ENCODE measurements around the gene NUDT7. TPM values are rescaled to one million over a fixed set of nuclear protein-coding genes. Genes with fewer than 3 reads are reported as not detected.

NUDT7 gene
- 11.6 TPM in 2 replicates for total RNA-seq

GRCh38 chr16:77722309-77723107, at the start of gene NUDT7:
NUDT7 (plus strand) TSS chr16:77722514; CDS start chr16:77722583, 69 bp downstream.

GRCh38 chr16:77788181-77789084, 66.1 kb downstream of the NUDT7 start, which contains the start of gene VAT1L:
VAT1L (plus strand) TSS chr16:77788564; CDS start chr16:77788683, 119 bp downstream.

Other genes starting within 250 kb of the NUDT7 start
- gene VAT1L, start 66.0 kb downstream of the NUDT7 start, total RNA-seq = 41.6 and 42.5 TPM in 2 replicates

Measured in placental pericyte (primary cell).